GM18502 (cell line): ENCODE measurements around the gene CFLAR.

Source experiments
- ATAC-seq: cut with Tn5 transposase; IDR thresholded peaks from one replicate; pipeline ENCODE4 v1.9.1; 2021; ENCODE audit warnings: mild to moderate bottlenecking; ENCODE audit not compliant: unreplicated experiment, poor library complexity

Gene CFLAR

GRCh38 chr2:201204655-201205514 lies 88.9 kb downstream of the CFLAR start:
- ATAC-seq: no peak

- no peak for ATAC-seq
Observed at GRCh38 chr2:201205515-201205849, 89.5 kb downstream of the CFLAR start.

GRCh38 chr2:201208563-201209252 lies 92.7 kb downstream of the CFLAR start:
- peak; percentile 79 for ATAC-seq

- ATAC-seq: no peak
Observed at GRCh38 chr2:201215963-201216362, 100.0 kb downstream of the CFLAR start.

GRCh38 chr2:201216918-201217317 lies 101.0 kb downstream of the CFLAR start:
- no peak for ATAC-seq

GRCh38 chr2:201218780-201219179 lies 102.8 kb downstream of the CFLAR start:
- no peak for ATAC-seq

GRCh38 chr2:201219328-201220096 lies 103.5 kb downstream of the CFLAR start:
- ATAC-seq: no peak

- ATAC-seq: no peak
Observed at GRCh38 chr2:201220102-201220570, 104.2 kb downstream of the CFLAR start.

GRCh38 chr2:201223089-201224073 lies 107.4 kb downstream of the CFLAR start:
- peak; percentile 93 for ATAC-seq
